Measurements from ENCODE around the gene GNA14. TPM values are rescaled to one million over a fixed set of nuclear protein-coding genes. Genes with fewer than 3 reads are reported as not detected.

Gene GNA14
- total RNA-seq, 6 experiments from 2014 or later, result 2.3 to 4.2 (median 3.8) TPM

DNA sequence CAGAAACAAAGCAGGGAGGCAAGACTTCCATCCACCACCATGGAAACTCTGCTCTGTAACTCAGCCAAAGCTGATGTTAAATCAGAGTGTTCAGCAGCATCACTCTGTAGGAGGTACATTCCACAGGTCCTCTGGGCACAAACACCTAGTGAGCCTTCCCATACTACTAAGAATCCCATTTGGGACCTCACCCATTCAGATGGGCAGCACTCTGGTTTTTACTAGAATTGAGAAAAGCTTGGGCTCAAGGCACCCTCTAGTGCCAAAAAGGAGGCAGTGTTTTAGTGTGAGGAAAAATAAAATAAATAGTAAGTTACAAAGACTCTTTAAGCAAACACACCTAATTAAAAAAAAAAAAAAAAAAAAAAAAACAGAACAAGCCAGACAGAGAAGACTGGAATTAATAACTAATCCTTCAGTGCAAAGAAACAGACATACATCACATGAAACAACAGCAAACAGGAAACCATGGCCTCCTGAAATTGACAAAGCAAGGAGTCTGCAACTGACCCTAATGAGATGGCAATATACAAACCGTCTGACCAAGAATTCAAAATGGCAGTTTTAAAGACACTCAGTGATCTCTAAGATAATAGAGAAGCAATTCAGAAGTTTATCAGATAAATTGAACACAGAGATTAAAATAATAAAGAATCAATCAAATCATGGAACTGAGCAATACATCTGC is 159.5 kb downstream of the GNA14 start:
- Histone ChIP-seq H3K4me3 (no peak overlapping the region), H3K27ac (no peak overlapping the region), H3K36me3 (no peaks in the 10 kb centered on the region), H3K9me3 (no peaks in the 10 kb centered on the region), H3K27me3 (no peaks in the 10 kb centered on the region), H3K4me1 (no peaks in the 10 kb centered on the region)
- peak in 2 of 4 donors; percentile 32 to 38 for ATAC-seq
- intact Hi-C loops (cut with DNase I), result no loop called here
- DNase-seq, result no peak
- TF ChIP-seq, protein P1, sequence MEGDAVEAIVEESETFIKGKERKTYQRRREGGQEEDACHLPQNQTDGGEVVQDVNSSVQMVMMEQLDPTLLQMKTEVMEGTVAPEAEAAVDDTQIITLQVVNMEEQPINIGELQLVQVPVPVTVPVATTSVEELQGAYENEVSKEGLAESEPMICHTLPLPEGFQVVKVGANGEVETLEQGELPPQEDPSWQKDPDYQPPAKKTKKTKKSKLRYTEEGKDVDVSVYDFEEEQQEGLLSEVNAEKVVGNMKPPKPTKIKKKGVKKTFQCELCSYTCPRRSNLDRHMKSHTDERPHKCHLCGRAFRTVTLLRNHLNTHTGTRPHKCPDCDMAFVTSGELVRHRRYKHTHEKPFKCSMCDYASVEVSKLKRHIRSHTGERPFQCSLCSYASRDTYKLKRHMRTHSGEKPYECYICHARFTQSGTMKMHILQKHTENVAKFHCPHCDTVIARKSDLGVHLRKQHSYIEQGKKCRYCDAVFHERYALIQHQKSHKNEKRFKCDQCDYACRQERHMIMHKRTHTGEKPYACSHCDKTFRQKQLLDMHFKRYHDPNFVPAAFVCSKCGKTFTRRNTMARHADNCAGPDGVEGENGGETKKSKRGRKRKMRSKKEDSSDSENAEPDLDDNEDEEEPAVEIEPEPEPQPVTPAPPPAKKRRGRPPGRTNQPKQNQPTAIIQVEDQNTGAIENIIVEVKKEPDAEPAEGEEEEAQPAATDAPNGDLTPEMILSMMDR (IDR thresholded peaks at IDR 0.05), result peak in 3 of 4 donors; percentile 14 to 40 (median 23)
- no peak for TF ChIP-seq POLR2A (IDR thresholded peaks at IDR 0.05)
- 55% methylated on average over 1 of the region's 1 CpG for WGBS (ENCODE audit: insufficient coverage, low coverage, low lambda C conversion rate, missing lambda C conversion rate)

DNA sequence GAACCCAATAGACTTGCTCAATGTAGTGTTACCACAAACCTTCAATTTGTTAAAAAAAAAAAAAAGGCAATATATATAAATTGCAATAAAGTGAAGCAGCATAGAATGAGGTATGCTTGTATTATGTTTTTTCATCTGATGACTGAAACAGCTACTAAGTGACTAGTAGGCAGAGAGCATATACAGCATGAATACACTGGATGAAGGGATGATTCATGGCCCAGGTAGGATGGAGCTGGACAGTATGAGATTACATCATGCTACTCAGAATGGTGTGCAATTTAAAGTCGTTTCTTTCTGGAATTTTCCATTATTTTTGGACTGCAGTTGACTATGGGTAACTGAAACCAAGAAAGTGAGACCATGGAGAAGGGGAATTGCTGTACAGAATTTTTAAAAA is 161.2 kb downstream of the GNA14 start:
- Histone ChIP-seq H3K4me3 (no peak overlapping the region), H3K27ac (no peak overlapping the region), H3K4me1 (no peaks in the 10 kb centered on the region), H3K27me3 (no peaks in the 10 kb centered on the region), H3K9me3 (no peaks in the 10 kb centered on the region), H3K36me3 (no peaks in the 10 kb centered on the region)
- WGBS (ENCODE audit: insufficient coverage, low coverage, low lambda C conversion rate, missing lambda C conversion rate), result 38% methylated on average over 1 of the region's 1 CpG
- no peak for ATAC-seq
- no peak for TF ChIP-seq POLR2A (IDR thresholded peaks at IDR 0.05)
- no peak for DNase-seq
- intact Hi-C loops (cut with DNase I), result no loop called here

DNA sequence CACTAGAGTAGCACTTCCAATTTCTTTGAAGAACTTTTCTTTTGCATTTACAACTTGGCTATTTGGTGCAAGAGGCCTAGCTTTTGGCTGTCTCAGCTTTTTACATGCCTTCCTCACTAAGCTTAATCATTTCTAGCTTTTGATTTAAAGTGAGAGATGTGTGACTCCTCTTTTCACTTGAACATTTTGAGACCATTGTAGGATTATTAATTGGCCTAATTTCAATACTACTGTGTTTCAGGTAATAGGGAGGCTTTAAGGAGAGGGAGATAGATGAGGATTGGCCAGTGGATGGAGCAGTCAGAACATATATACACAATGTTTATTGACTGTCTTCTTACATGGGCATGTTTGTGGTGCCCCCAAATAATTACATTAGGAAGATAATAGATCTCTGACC is 161.7 kb downstream of the GNA14 start:
- Histone ChIP-seq H3K36me3 (no peaks in the 10 kb centered on the region), H3K27me3 (no peaks in the 10 kb centered on the region), H3K4me1 (no peaks in the 10 kb centered on the region), H3K27ac (no peak overlapping the region), H3K9me3 (no peaks in the 10 kb centered on the region), H3K4me3 (no peak overlapping the region)
- TF ChIP-seq, protein P1 (IDR thresholded peaks at IDR 0.05), result no peak
- no peak for TF ChIP-seq POLR2A (IDR thresholded peaks at IDR 0.05)
- DNase-seq, result no peak
- ATAC-seq, result no peak
- intact Hi-C loops (cut with DNase I), result no loop called here

DNA sequence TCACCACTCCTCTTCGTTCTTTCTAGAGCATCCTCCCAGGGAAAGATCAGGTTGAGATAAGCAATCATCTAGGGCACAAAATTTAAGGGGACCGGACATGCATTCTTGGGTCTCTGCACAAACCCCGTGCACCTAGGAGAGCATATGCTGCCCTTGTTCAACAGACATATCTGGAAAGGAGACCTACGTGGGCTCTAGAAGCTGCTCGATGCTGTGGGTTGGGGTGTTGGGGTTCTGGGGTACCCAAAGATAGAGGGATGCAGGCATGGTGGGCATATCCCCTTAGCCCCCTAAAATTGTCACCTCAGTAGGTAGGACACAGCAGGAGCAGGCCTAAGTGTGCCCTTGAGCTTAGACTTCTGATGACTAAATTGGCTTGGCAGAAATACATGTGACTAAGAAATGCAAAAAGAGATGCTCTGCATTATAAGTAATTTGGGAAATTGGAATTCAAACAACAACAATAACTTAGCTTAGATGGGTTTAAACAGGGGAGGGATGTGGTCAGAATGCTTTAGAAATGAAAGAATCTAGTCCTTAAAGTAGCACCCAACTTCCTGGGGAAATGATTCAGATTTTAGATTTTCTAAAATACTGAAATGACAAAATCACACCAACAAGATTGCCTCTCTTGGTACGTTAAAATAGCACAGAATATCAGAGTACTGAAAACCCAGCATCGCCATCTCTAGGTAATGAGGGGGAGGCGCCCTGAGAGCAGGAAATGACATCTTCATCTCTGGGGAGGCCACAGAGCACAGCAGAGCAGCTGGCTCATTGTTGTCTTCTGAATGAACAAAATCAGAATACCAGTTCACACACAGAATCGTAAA is 172.3 kb downstream of the GNA14 start:
- 62% methylated on average over 6 of the region's 9 CpGs for WGBS (ENCODE audit: insufficient coverage, low coverage, low lambda C conversion rate, missing lambda C conversion rate)
- DNase-seq, result no peak
- Histone ChIP-seq H3K4me1 (no peaks in the 10 kb centered on the region), H3K27me3 (no peaks in the 10 kb centered on the region), H3K27ac (no peak overlapping the region), H3K4me3 (no peak overlapping the region), H3K36me3 (no peaks in the 10 kb centered on the region), H3K9me3 (no peaks in the 10 kb centered on the region)
- ATAC-seq, result no peak
- intact Hi-C loops (cut with DNase I), result no loop called here
- TF ChIP-seq POLR2A (IDR thresholded peaks at IDR 0.05), result no peak
- TF ChIP-seq, protein P1 (IDR thresholded peaks at IDR 0.05), result no peak

DNA sequence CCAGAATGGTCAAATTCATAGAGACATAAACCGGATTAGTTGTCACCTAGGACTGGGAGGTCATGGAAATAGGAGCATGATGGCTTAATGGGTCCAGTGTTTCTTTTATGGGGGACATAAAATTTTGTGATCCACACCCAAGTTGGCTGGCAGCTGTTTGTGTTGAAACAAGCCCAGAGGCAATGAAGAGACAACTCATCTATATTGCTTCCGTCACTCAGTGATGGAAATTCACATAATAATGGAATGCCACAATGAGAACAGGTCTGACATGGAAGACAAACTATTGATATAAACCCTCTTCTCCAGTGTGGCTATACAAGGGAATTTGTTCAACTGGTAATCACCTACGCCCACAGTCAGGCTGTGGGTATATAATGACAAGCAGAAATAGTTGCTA is 173.2 kb downstream of the GNA14 start:
- DNase-seq, result no peak
- 85% methylated on average over 2 of the region's 3 CpGs for WGBS (ENCODE audit: insufficient coverage, low coverage, low lambda C conversion rate, missing lambda C conversion rate)

More for the DNA sequence above, 173.2 kb downstream of the GNA14 start:
- Histone ChIP-seq H3K9me3 (no peaks in the 10 kb centered on the region), H3K27me3 (no peaks in the 10 kb centered on the region), H3K36me3 (no peaks in the 10 kb centered on the region), H3K4me1 (no peaks in the 10 kb centered on the region), H3K27ac (no peak overlapping the region), H3K4me3 (no peak overlapping the region)
- TF ChIP-seq, protein P1 (IDR thresholded peaks at IDR 0.05), result no peak
- intact Hi-C loops (cut with DNase I), result no loop called here
- ATAC-seq, result no peak

All from right lobe of liver (tissue), 6 donors.